ENCODE results near the gene PGBD5. TPM values are rescaled to one million over a fixed set of nuclear protein-coding genes. Genes with fewer than 3 reads are reported as not detected.

The PGBD5 gene
- total RNA-seq, 1 donor from 2014 or later, result 6.4 TPM

- no peak for ATAC-seq
Measured at GRCh38 chr1:230395932-230396331, 30.2 kb downstream of the PGBD5 start.

- no peak for ATAC-seq
Measured at GRCh38 chr1:230394741-230395140, 31.4 kb downstream of the PGBD5 start.

GRCh38 chr1:230394134-230394533, 32.0 kb downstream of the PGBD5 start:
- ATAC-seq, result no peak

GRCh38 chr1:230393722-230394121, 32.4 kb downstream of the PGBD5 start:
- no peak for ATAC-seq

DNA sequence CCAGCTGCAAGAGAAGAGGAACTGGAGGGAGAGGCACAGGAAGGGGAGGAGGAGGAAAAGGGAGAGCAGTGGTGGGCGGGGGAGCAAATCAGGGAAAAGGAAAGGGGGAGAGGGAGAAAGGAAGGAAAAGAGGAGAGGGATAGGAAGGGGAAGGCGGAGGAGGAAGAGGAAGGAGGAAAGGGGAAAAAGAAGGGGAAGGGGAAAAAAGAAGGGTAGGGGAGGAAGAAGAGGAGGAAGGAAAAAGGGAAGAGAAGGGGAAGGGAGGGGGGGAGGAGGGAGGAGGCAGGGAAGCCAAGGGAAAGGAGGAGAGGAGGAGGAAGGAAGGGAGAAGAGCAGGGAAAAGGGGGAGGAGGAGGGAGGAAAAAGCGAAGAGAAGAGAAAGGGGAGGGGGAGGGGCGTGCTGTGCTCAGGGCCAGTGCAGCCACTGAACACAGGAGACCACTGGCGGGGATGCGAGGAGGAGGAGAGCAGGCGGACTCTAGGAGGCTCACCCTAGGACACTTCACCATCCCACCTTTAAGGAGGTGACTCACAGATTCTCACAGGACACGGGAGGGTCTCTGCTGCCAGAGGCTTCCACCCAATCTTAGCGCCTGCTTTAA, 33.1 kb downstream of the PGBD5 start:
- ATAC-seq, result no peak

DNA sequence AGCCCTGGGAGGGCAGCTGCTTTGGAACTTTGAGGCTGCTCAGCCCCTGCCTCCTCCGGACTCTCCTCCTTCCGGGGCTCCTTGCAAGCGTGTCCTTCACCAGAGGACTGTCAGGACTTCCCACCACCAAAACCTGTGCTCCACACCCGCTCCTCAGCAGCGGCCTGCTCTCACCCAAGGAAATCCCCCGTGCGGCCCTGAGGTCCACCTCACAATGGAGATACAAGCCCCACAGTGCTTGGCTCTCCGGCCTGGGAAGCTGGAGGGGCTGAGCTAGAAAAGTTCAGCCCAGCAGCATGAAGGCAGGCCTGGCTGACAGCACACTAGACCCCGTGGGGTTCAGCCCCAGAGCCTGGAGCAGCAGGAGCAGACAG, 33.6 kb downstream of the PGBD5 start:
- no peak for ATAC-seq

- no peak for ATAC-seq
Measured at GRCh38 chr1:230391776-230392535, 34.2 kb downstream of the PGBD5 start.

DNA sequence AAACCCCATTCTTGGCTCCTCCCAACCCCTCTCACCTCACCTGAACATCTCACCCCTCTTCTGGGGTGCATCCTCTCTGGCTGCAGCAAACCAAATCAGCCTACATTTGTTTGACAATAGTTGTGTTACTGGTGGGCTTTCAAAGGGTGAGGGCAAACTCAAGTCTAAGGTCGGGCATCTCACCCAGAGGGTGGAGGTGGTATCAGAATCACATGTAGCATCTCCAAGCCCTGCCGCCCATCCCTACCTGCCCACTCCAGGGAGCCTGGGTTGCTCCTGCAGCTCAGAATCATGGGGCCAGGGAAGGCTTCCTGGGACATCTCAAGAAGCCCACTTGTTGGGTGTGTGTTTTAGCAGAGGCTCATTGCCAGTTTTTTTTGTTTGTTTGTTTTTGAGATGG, 35.8 kb downstream of the PGBD5 start:
- ATAC-seq, result no peak

- ATAC-seq, result no peak
Measured at GRCh38 chr1:230387876-230388275, 38.3 kb downstream of the PGBD5 start.

GRCh38 chr1:230387296-230387695, 38.8 kb downstream of the PGBD5 start:
- ATAC-seq, result no peak

DNA sequence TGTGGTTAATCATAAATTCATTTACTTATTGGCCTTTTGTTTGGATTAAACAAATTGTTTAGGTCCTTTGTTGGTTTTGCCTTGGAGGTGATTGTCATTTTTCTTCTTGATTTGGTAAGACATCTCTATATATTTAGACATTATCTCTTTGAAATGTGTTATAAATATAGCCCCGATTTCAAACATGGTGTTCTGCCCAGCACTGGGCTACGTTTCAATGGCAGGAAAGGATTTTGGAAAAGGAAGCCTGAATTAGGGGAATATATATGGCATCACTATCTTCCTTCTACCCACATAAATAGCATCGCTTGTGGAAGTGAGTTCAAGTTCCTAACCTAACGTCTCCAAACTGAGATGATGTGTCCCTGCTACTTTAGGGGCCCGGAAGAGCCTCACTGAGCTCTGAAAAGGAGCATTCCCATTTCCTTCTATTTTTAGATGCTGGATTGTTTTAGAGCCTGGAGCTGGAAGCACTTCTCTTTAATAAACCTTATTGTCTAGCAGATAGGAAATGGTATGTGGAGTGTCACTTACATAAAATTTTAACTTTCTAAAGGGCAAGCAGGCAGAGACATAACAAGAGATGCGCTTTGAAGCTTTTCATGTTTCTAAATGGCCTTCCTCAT, 39.4 kb downstream of the PGBD5 start:
- ATAC-seq, result no peak

GRCh38 chr1:230385930-230386329, 40.2 kb downstream of the PGBD5 start:
- ATAC-seq, result no peak

GRCh38 chr1:230385158-230385450, 41.0 kb downstream of the PGBD5 start:
- ATAC-seq, result no peak

DNA sequence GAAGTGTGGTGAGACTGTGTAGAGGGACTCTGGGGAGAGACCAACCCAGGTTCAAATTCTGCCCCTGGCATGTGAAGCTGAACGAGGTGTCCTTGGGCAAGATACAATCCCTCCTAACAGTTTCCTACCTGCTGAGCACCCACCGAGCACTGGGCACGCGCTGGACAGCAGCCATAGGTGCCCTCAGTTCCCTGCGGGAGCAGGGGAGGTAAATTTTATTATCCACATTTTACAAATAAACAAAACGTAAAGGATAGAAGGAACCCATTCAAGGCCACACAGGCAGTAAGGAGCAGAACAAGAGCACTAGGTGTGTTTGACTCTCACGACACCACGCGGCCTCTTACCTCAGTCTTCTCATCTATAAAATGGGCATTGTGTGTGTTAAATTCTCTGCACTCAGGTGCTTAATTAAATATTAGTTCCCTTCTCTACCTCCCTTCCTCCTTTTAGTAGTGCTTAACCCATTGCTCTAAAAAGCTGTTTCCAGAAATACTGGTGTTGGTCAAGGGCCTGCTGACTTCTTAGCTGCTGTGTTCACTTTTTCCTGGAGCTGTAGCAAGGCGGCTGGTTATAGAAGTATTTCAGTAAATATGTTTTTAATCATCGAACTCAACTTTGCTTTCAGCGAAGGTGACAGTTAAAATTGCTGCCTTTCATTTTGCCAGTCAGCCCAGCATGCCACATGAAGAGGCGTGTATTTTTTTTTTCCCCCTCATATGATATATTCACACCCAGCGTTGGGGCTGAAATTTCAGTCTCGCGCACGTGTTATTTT, 41.6 kb downstream of the PGBD5 start:
- no peak for ATAC-seq

- ATAC-seq, result no peak
Measured at GRCh38 chr1:230383425-230383824, 42.7 kb downstream of the PGBD5 start.

- ATAC-seq, result no peak
Measured at GRCh38 chr1:230382001-230382491, 44.1 kb downstream of the PGBD5 start.

- ATAC-seq, result no peak
Measured at GRCh38 chr1:230381585-230381984, 44.5 kb downstream of the PGBD5 start.

DNA sequence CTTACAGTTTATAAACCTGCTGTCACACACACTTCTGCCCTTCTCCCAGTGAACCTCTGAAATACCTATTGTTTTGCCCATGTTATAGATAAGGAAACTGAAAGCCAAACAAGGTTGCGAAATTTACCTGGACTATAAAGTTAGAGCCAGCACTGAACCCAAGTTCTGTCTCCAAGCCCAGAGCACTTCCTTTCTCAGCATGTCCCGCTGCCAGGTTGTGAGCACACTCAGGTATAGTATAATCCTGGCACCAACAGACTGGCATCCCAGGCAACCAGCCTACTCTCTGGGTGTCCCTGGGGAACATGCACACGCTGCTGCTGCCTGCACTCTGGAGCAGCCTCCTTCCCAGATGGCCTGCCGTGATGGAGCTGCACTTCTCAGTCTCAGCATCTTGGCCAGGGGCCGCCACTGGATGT, 45.1 kb downstream of the PGBD5 start:
- no peak for ATAC-seq

DNA sequence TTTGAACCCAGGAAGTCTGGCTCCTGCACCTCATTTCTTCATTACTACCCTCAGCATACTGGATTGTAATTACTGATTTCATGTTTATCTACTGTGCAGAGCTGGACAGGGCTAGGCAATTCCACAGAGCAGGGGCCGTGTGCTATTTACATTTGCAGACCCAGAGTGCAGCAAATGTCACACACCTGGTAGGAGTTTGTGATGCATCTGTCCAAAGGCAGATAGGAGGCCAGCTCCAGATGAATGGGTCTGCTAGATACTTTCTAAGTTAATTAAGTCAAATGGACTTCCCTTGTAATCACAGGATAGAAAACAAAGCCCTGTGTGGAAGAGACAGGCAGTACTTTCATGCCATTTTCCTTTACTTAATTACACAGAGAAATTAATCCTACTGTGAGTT, 46.2 kb downstream of the PGBD5 start:
- ATAC-seq, result no peak

DNA sequence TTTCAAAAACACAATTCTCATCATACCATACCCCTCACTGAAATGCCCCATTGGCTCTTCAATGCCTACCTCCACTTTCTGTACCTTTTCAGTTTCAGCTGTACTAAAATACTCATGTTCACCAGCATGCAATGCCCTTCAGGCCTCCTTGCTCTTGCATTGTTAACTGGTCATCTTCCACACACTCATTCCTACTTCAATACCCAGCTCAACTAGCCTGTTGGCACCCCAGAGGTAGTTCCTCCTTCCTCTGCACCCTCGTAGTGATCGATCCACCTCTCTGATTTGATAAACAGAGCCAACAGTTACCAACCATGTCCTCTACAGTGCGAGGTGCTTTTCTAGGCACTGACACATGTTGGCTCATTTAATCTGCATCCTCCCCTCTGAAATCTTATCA, 46.7 kb downstream of the PGBD5 start:
- no peak for ATAC-seq

DNA sequence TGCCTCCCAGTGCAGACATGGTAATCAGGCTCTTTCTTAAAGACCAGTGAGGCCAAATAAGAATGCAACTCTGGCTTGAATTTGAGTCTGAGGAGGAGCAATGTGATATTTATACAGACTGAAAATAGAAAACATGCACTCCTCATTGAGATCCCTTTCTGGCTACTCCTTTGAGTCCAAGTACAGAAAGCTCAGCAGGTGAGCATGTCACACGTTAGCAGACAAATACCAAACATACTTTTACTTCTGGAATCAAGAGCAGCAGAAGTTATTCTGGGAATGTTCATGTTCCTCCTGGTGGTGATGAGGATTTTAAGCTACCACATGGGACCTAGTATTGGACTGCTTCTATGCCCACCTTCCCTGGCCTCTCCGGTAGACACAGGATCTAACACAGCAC, 48.3 kb downstream of the PGBD5 start:
- no peak for ATAC-seq

GRCh38 chr1:230377324-230377723, 48.8 kb downstream of the PGBD5 start:
- ATAC-seq, result no peak

DNA sequence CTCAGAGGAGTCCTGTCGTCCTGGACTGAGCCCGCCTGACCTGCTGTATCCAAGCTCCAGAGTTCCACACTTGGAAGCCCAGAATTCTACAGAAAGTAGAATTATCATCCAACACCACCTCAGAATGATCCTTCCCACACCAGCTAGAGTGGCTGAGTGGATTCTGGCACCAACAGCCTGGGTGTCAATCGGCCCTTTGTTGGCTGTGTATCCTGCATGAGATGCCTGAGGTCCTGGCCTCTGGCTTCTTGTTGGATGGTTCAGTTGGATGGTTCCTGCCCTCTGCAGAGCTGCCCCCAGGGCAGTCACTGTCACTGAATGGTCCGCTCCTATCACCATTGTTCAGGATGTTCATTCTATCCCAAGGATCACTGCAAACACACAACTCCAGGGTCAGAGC, 49.8 kb downstream of the PGBD5 start:
- no peak for ATAC-seq

Measured in esophagus mucosa (tissue), 1 donor.